BLaER1 (cell line): Measurements from ENCODE around the gene PCCA.

ENCODE experiments used
- H3K27ac ChIP-seq: shearing (Covaris generic); formaldehyde crosslinking; 2 replicates; pipeline ENCODE4 v1.8.1; 2022
- H3K27me3 ChIP-seq: shearing (Covaris generic); formaldehyde crosslinking; 2 replicates; pipeline ENCODE4 v1.8.1; 2022
- H3K36me3 ChIP-seq: shearing (Covaris generic); formaldehyde crosslinking; 2 replicates; pipeline ENCODE4 v1.8.1; 2022
- H3K4me1 ChIP-seq: shearing (Covaris generic); formaldehyde crosslinking; 2 replicates; pipeline ENCODE4 v1.8.1; 2022
- H3K4me2 ChIP-seq: shearing (Covaris generic); formaldehyde crosslinking; 2 replicates; pipeline ENCODE4 v1.8.1; 2022
- H3K4me3 ChIP-seq: shearing (Covaris generic); formaldehyde crosslinking; 2 replicates; pipeline ENCODE4 v1.8.1; 2022
- H3K9ac ChIP-seq: shearing (Covaris generic); formaldehyde crosslinking; 2 replicates; pipeline ENCODE4 v1.8.1; 2022
- H3K9me3 ChIP-seq: shearing (Covaris generic); formaldehyde crosslinking; 2 replicates; pipeline ENCODE4 v1.8.1; 2022
- H4K20me1 ChIP-seq: shearing (Covaris generic); formaldehyde crosslinking; 2 replicates; pipeline ENCODE4 v1.8.1; 2022
- Cebpa-rat ChIP-seq: shearing (Covaris generic); IDR thresholded peaks from 2 replicates; pipeline ENCODE4 v1.8.1; 2022

Gene PCCA

DNA sequence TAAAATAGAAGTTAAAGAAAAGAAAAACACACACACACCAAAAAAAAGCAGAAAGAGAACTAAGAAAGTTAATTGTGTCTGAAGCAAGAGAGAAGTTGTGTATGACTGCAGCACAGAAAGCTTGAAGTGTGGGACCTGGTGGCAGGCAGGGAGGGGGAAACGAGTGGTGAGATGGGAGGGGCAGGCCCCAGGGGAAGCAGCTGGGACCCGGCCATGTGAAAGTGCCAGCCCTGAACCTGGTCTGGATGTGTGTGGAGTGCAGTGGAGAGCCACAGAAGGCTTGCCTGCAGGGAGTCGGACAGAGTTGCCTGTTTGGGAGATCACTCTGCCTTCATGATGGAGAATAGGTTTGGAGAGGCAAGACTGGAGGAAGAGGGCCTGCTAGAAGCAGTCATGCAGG, 300.7 kb downstream of the PCCA start:
- H3K27ac ChIP-seq: no peak overlapping the region
- H3K9ac ChIP-seq: no peak overlapping the region
- H3K9me3 ChIP-seq: no peaks in the 10 kb centered on the region; the same call in 1 of the 2 replicates
- no peaks in the 10 kb centered on the region for H3K36me3 ChIP-seq
- H4K20me1 ChIP-seq: no peaks in the 10 kb centered on the region
- no peak overlapping the region for H3K4me3 ChIP-seq
- H3K27me3 ChIP-seq: no peaks in the 10 kb centered on the region
- H3K4me1 ChIP-seq: peaks cover 45% of the 10 kb centered on the region
- peak overlapping the region; percentile 55 for H3K4me2 ChIP-seq
- no peak for TF ChIP-seq Cebpa-rat

- H3K27me3 ChIP-seq: no peaks in the 10 kb centered on the region
- no peak for TF ChIP-seq Cebpa-rat
- H3K9ac ChIP-seq: no peak overlapping the region
- no peaks in the 10 kb centered on the region for H4K20me1 ChIP-seq
- H3K4me3 ChIP-seq: no peak overlapping the region
- no peaks in the 10 kb centered on the region for H3K36me3 ChIP-seq
- H3K4me2 ChIP-seq: peak overlapping the region; percentile 38
- no peak overlapping the region for H3K27ac ChIP-seq
- H3K9me3 ChIP-seq: no peaks in the 10 kb centered on the region; the same call in 1 of the 2 replicates
- H3K4me1 ChIP-seq: peaks cover 49% of the 10 kb centered on the region
Measured at GRCh38 chr13:100392709-100393630, 304.1 kb downstream of the PCCA start.

DNA sequence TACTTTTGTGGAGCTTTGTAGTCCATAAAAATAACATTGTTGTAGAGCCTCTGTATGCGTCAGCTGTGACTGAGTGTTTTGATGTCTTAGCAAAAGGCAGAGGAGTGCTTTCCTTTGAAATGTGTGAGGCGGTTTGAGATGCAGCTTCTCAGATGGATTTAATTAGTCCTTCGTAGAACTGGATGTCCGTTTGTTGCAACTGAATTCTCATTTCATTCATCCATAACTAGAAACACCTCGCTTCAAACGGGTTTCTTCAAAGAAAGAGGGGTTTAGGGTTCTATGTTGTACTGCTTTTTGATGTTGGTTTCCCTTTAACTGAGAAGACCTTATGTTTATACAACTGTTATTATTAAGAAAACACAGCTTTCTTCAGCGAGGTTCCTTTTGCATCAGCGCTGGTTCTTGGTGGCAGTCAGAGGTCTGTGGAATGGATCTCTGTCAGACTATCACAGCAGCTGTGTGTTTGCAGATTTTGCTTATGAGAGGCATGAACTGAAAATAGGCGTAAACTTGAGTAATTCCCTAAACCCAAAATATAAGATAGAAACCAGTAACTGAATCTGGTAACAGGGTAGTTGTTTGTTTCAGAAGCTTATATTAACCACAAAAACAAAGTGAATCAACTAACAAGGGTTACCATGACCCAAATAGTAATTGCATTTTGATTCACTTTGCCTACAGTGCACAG, 305.3 kb downstream of the PCCA start:
- Histone ChIP-seq H3K4me2 (peak overlapping the region; percentile 38), H3K27ac (no peak overlapping the region), H3K4me1 (peaks cover 41% of the 10 kb centered on the region), H3K9ac (no peak overlapping the region), H3K27me3 (no peaks in the 10 kb centered on the region), H4K20me1 (no peaks in the 10 kb centered on the region), H3K9me3 (no peaks in the 10 kb centered on the region; the same call in 1 of the 2 replicates), H3K36me3 (no peaks in the 10 kb centered on the region), H3K4me3 (no peak overlapping the region)
- no peak for TF ChIP-seq Cebpa-rat

DNA sequence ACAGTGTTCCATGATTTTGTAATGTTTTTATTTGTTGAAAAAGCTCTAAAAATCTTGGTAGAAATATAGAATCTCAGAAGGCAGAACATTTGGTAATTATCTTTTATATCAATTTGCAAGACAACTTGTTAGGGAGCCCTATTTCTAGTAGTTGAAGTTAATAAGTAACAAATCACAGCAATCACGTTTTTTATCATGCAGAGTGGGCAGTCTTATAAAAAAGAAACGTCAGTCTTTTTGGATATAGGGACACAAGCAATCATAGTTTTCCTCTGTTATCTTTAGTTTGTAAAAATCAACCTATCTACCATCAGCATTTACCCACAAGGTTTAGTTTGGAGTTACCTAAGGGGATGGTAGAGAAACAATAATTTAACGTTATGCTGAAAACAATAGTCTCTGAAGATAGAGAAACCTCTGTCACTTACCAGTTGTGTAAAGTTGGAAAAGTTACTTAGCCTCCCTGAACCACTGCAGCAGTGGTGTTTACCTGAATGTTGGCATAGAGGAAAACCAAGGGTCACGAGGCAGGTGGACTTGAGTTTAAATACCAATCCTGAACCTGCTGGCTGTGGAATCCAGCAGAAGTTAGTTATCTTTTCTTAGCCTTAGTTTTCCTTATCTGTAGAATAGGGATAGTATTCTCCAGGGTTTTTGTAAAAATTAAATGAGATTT, 306.9 kb downstream of the PCCA start:
- H3K36me3 ChIP-seq: no peaks in the 10 kb centered on the region
- H3K4me3 ChIP-seq: no peak overlapping the region
- H3K4me2 ChIP-seq: no peak overlapping the region
- peaks cover 33% of the 10 kb centered on the region for H3K4me1 ChIP-seq
- no peak overlapping the region for H3K9ac ChIP-seq
- H3K27ac ChIP-seq: no peak overlapping the region
- H3K9me3 ChIP-seq: no peaks in the 10 kb centered on the region; the same call in 1 of the 2 replicates
- no peaks in the 10 kb centered on the region for H3K27me3 ChIP-seq
- no peaks in the 10 kb centered on the region for H4K20me1 ChIP-seq
- no peak for TF ChIP-seq Cebpa-rat

- no peak overlapping the region for H3K9ac ChIP-seq
- H3K27me3 ChIP-seq: no peaks in the 10 kb centered on the region
- H3K36me3 ChIP-seq: no peaks in the 10 kb centered on the region
- TF ChIP-seq Cebpa-rat: no peak
- H3K27ac ChIP-seq: no peak overlapping the region
- no peak overlapping the region for H3K4me3 ChIP-seq
- no peaks in the 10 kb centered on the region for H4K20me1 ChIP-seq
- H3K9me3 ChIP-seq: no peaks in the 10 kb centered on the region; the same call in 1 of the 2 replicates
- no peak overlapping the region for H3K4me2 ChIP-seq
- peaks cover 32% of the 10 kb centered on the region for H3K4me1 ChIP-seq
Measured at GRCh38 chr13:100396776-100397175, 307.9 kb downstream of the PCCA start.

DNA sequence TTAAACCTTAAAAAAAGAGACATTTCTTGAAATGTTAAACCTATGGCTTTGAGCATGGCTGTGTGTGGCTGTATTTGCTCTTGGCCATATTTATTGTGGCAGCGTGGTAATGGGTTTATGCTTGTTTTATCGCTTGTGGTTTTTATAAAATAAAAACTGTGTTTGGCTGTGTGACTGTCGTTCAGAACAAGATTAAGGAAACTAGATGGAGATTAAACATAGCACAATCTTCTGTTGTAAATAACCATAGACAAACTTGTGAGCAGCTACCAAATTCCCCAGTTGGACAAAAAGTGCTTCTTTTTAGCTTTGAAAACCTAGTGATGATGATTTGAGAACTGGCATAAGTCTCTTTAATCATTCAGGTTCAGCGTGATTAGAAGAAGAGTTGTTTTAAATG, 308.7 kb downstream of the PCCA start:
- Histone ChIP-seq H3K4me2 (no peak overlapping the region), H4K20me1 (no peaks in the 10 kb centered on the region), H3K9ac (no peak overlapping the region), H3K4me1 (peaks cover 24% of the 10 kb centered on the region), H3K4me3 (no peak overlapping the region), H3K9me3 (peaks cover 2% of the 10 kb centered on the region; the same call in 1 of the 2 replicates), H3K27me3 (no peaks in the 10 kb centered on the region), H3K27ac (no peak overlapping the region), H3K36me3 (no peaks in the 10 kb centered on the region)
- no peak for TF ChIP-seq Cebpa-rat

DNA sequence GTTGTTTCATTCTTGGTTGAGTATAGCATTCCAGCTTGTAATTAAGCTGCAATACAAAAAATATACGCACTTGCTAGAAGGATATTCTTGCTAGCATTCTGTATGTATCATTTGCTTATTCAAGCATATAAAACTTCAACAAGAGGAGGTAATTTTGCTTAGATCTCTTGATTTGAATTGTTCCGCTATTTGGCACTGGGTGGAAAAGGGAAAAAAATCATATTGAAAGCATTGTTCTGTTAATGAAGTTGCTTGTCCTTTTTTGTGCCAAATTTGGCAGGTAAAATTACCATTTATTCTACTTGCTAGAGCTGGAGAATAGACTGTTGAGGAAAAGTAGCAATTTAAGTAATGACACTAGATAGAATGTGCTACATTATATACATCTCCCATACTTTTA, 309.5 kb downstream of the PCCA start:
- Histone ChIP-seq H3K4me2 (no peak overlapping the region), H3K4me1 (peaks cover 17% of the 10 kb centered on the region), H3K9ac (no peak overlapping the region), H3K4me3 (no peak overlapping the region), H3K27ac (no peak overlapping the region), H3K36me3 (no peaks in the 10 kb centered on the region), H3K27me3 (no peaks in the 10 kb centered on the region), H3K9me3 (peaks cover 10% of the 10 kb centered on the region), H4K20me1 (no peaks in the 10 kb centered on the region)
- TF ChIP-seq Cebpa-rat: no peak

- H3K9ac ChIP-seq: no peak overlapping the region
- H3K9me3 ChIP-seq: peaks cover 21% of the 10 kb centered on the region
- no peak overlapping the region for H3K4me2 ChIP-seq
- H3K27ac ChIP-seq: no peak overlapping the region
- H3K4me3 ChIP-seq: no peak overlapping the region
- no peak for TF ChIP-seq Cebpa-rat
- H3K36me3 ChIP-seq: peaks cover 8% of the 10 kb centered on the region; the same call in 1 of the 2 replicates
- no peaks in the 10 kb centered on the region for H3K27me3 ChIP-seq
- H3K4me1 ChIP-seq: peaks cover 6% of the 10 kb centered on the region; the same call in 1 of the 2 replicates
- H4K20me1 ChIP-seq: no peaks in the 10 kb centered on the region
Measured at GRCh38 chr13:100399455-100399854, 310.6 kb downstream of the PCCA start.

GRCh38 chr13:100403675-100404074, 314.8 kb downstream of the PCCA start:
- TF ChIP-seq Cebpa-rat: no peak
- H4K20me1 ChIP-seq: no peaks in the 10 kb centered on the region
- no peak overlapping the region for H3K4me3 ChIP-seq
- no peaks in the 10 kb centered on the region for H3K27me3 ChIP-seq
- H3K9ac ChIP-seq: no peak overlapping the region
- no peaks in the 10 kb centered on the region for H3K4me1 ChIP-seq
- H3K36me3 ChIP-seq: peaks cover 10% of the 10 kb centered on the region; the same call in 1 of the 2 replicates
- H3K4me2 ChIP-seq: no peak overlapping the region
- no peak overlapping the region for H3K27ac ChIP-seq
- H3K9me3 ChIP-seq: peaks cover 63% of the 10 kb centered on the region

DNA sequence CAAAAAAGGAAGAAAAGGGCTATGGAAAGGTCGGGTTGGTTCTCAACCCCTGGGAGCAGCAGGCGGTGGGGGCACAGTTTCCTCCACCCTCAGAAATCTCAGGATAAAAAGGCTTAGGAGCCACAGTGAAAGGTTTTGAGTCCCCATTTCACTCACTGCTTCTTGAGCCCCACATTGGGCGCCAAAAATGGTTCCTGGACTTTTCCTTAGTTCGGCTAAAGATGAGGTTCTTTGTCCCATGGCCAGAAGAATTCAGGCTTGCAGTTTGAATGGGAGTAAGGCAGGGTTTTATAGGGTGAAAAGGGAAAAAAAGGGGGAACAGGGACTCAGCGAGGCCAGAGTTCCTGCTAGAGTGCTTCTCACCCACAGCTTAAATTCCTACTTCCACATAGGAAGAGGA, 320.2 kb downstream of the PCCA start:
- Histone ChIP-seq H3K4me1 (no peaks in the 10 kb centered on the region), H4K20me1 (no peaks in the 10 kb centered on the region), H3K27ac (no peak overlapping the region), H3K9ac (no peak overlapping the region), H3K27me3 (no peaks in the 10 kb centered on the region), H3K4me2 (no peak overlapping the region), H3K9me3 (peaks cover 84% of the 10 kb centered on the region), H3K36me3 (peaks cover 14% of the 10 kb centered on the region; the same call in 1 of the 2 replicates), H3K4me3 (no peak overlapping the region; the same call in 1 of the 2 replicates)
- no peak for TF ChIP-seq Cebpa-rat
